Stimulated activated CD8-positive, alpha-beta memory T cell treated with anti-CD3 and anti-CD28 coated beads, Interleukin-4, amount 100 ng/mL, for 1 hour (primary cell): ENCODE data around the gene DGCR8.

ENCODE experiments used
- DNase-seq, 2 donors: peaks; one replicate each; pipeline ENCODE4 v3.0.0-alpha.2; 2020; ENCODE audit warnings: low read depth in 2 of 2, low spot score in 1 of 2

The DGCR8 gene

GRCh38 chr22:20123366-20124082, 43.5 kb downstream of the DGCR8 start:
- no peak for DNase-seq

GRCh38 chr22:20124083-20124787, 44.2 kb downstream of the DGCR8 start:
- no peak for DNase-seq

- no peak for DNase-seq
Measured at GRCh38 chr22:20125201-20126174, 45.4 kb downstream of the DGCR8 start.

GRCh38 chr22:20126284-20127029, 46.4 kb downstream of the DGCR8 start:
- no peak for DNase-seq

- DNase-seq: no peak
Measured at GRCh38 chr22:20127318-20127868, 47.4 kb downstream of the DGCR8 start.

- DNase-seq: no peak
Measured at GRCh38 chr22:20127869-20128618, 48.0 kb downstream of the DGCR8 start.

GRCh38 chr22:20128619-20128901, 48.5 kb downstream of the DGCR8 start:
- no peak for DNase-seq

GRCh38 chr22:20128902-20129746, 49.1 kb downstream of the DGCR8 start:
- DNase-seq: no peak

GRCh38 chr22:20129747-20130014, 49.6 kb downstream of the DGCR8 start:
- DNase-seq: no peak

- no peak for DNase-seq
Measured at GRCh38 chr22:20130319-20130718, 50.3 kb downstream of the DGCR8 start.

GRCh38 chr22:20130731-20131596, 50.9 kb downstream of the DGCR8 start:
- peak; percentile 44 to 69 for DNase-seq

- no peak for DNase-seq
Measured at GRCh38 chr22:20131597-20131858, 51.5 kb downstream of the DGCR8 start, which contains the start of gene ZDHHC8. Gene ZDHHC8 (plus strand): TSS chr22:20131804. CDS start chr22:20131948, 144 bp downstream.

GRCh38 chr22:20131859-20132685, 52.0 kb downstream of the DGCR8 start:
- no peak for DNase-seq

- DNase-seq: no peak
Measured at GRCh38 chr22:20132686-20133246, 52.7 kb downstream of the DGCR8 start.

GRCh38 chr22:20133930-20134549, 54.0 kb downstream of the DGCR8 start:
- no peak for DNase-seq

- no peak for DNase-seq
Measured at GRCh38 chr22:20135265-20135664, 55.2 kb downstream of the DGCR8 start.
